HG03159 (cell line): ENCODE data around the gene USP6NL.

Source experiments
- ATAC-seq: cut with Tn5 transposase; IDR thresholded peaks from one replicate; pipeline ENCODE4 v1.9.1; 2021; ENCODE audit warnings: mild to moderate bottlenecking, moderate library complexity; ENCODE audit not compliant: unreplicated experiment

The USP6NL gene

GRCh38 chr10:11617233-11617632, 5.8 kb upstream of the USP6NL start:
- no peak for ATAC-seq

- no peak for ATAC-seq
Observed at GRCh38 chr10:11616021-11616420, 4.6 kb upstream of the USP6NL start.

- ATAC-seq: no peak
Observed at GRCh38 chr10:11615396-11615795, 3.9 kb upstream of the USP6NL start.

- no peak for ATAC-seq
Observed at GRCh38 chr10:11612021-11613001, 861 bp upstream of the USP6NL start.

GRCh38 chr10:11610826-11611247, 613 bp downstream of the USP6NL start:
- ATAC-seq: peak; percentile 2

- ATAC-seq: no peak
Observed at GRCh38 chr10:11610166-11610825, 1.2 kb downstream of the USP6NL start.

GRCh38 chr10:11609492-11610093, 1.9 kb downstream of the USP6NL start:
- ATAC-seq: no peak

DNA sequence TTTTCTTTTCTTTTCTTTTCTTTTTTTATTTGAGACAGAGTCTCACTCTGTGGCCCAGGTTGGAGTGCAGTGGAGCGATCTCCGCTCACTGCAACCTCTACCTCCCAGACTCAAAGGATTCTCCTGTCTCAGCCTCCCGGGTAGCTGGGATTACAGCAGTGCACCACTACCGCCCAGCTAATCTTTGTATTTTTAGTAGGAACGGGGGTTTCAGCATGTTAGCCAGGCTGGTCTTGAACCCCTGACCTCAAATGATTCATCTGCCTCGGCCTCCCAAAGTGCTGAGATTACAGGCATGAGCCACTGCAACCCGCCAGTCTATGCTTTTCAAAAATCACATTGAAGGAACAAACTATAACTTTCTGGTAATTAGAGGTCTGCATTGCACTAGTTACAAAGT, 2.4 kb downstream of the USP6NL start:
- no peak for ATAC-seq

- no peak for ATAC-seq
Observed at GRCh38 chr10:11608159-11609013, 3.1 kb downstream of the USP6NL start.

DNA sequence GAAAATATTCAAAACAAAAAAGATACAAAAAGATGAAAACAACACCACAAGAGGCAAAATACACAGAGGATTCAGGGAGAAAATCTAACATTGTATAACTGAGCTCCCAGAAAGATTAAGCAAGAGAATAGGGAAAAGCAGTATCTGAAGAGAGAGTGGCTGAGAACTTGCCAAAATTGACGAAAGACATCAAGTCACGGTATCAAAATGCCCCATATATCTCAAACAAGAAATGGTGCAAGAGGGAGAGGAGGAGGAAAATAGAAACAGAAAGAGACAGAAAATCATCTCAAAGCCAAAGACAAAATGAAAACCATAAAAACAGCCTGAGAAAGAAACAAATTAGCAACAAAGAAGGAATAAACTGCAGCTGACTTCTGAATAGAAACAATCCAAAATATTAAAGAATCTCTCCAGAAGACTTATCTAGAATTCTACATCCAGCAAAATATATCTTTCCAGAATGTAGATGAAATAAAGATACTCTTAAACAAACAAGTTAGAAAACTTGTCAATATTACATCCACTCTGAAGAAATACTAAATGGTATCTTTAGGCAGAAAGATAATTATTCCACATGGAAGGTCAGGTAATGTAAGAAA, 5.5 kb downstream of the USP6NL start:
- ATAC-seq: no peak

DNA sequence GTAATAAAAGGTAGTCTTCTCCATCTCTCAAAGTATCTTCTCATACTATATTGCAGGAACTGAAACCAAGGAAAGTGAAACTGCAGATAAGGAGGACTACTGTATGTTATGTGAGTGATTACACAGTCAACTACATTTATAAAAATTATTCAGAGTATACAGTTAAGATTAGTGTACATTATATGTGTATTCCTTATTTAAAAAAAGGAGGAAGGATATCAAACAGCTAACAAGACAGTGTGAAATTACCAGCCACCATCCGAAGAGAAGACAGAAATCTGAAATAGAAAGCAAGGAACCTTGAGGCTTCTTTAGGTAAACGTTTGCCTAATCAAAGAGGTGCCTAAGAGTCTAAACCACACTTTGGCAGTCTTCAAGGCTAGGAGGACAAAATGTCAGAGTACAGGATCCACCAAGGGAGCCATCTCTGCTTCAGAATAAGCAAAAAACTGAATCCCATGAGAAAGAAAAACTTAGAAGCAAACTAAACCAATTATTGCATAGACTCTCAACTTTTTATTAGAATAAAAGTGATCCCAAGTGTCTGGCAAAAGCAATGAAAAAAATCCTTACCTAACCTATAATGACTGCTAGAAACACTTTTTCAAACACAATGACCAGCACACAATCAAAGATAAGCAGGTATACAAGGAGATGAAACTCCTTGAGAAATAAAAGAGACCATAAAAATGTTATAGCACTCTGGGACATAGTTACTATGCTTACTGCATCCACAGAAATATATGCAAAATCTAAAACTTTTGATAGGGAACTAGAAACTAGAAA, 6.4 kb downstream of the USP6NL start:
- peak; percentile 32 for ATAC-seq

GRCh38 chr10:11603741-11604140, 7.7 kb downstream of the USP6NL start:
- ATAC-seq: no peak

- ATAC-seq: peak; percentile 45
Observed at GRCh38 chr10:11602919-11603523, 8.4 kb downstream of the USP6NL start.

- ATAC-seq: no peak
Observed at GRCh38 chr10:11602358-11602757, 9.1 kb downstream of the USP6NL start.

DNA sequence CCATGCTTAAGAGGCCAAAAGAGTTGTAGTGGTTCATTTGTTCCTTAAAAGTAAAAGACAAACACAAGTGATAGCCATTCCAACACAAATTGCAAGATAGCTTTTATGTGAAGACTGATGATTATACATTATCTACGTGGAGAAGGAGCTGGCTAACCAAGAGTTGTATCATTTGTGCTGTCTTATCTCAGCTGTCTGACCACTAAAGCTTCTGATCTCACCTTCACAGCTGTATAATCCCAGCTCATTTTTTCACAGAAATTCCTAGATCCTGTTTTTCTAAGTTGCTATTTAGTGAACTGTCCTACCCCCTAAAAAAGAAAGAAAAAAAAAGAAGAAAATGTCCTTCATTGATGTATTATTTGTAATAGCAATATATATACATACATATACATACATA, 9.8 kb downstream of the USP6NL start:
- no peak for ATAC-seq

DNA sequence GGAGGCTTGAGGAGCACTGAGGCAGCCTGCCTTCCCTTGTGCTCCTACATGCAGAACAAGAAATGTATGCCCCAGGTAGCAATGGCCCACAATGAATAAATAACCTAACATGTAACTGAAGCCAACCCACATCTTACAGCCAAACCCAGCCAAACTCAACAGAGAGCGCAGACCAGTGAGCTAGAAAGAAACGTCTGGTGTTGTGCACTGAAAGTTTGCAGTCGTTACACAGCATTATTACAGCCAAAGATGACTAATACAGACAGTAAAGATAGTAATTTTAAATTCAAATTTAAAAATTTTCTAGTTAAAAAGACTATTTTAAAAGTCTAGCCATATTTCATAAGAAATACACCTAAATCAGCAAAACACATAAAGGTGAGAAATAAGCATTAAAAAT, 11.2 kb downstream of the USP6NL start:
- no peak for ATAC-seq

DNA sequence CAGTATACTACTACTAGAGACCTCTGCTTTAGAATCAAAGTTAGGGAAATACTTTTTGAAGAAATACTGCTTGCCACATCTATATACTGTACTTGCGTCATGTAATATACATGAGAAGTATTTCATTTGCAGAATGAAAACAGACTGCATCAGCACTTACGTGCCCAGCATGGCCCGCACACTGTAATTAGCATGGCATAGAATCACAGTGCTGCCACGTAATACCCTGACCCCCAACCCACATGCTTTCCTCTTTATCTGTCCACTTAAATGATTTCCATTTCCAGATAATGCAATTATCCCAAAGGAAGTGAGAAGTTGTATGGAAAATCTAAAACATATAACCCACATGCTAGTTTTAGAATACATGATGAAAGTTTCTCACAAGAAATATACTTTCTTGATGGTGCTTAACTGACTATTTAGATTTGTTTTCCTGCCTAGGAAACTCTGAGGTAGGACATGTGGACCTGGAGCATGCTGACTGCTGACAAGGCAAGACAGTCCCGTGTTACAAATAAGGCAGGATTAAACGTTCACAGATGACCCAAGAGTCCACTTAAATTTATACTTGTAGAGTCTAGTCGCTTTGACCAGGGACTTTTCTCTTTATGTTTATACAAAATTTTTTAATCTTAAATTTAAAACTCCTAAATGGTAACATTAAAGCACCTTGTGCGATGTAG, 12.6 kb downstream of the USP6NL start:
- no peak for ATAC-seq

GRCh38 chr10:11597470-11597869, 14.0 kb downstream of the USP6NL start:
- no peak for ATAC-seq

DNA sequence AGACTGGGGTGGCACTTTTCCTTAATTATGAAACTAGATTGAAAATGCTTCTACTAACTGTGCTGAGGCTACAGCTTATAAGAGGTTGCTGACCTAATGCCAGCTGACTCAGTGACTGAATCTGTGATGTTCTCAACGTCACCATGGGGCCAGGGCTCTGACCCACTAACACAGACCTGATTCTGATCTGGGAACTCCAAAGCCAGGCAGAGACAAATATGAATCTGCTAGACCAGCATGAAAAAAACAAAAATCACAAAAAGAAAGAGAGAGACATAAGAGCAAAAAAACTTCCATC, 16.1 kb downstream of the USP6NL start:
- ATAC-seq: no peak
